GM12878 (cell line): Measurements from ENCODE around the gene GJC3. TPM values are rescaled to one million over a fixed set of nuclear protein-coding genes. Genes with fewer than 3 reads are reported as not detected.

Source experiments
- ATAC-seq: fragments of 200-7000 bp; cut with Tn5 transposase; 3 replicates; pipeline ENCODE4 v1.9.1; 2020; ENCODE audit warnings: mild to moderate bottlenecking, moderate library complexity
- BruUV-seq: library from RNA; stranded (reverse); fragments of 400-500 nt; replicated peaks from 2 replicates; lab custom pipeline; 2021; lab: Mats Ljungman, UMichigan
- CTCF ChIA-PET: fragments of 300-600 bp; sonication (Branson Sonifier 250); formaldehyde crosslinking; extraction: SDS; loops from one replicate; lab custom pipeline; 2021; ENCODE audit warnings: inconsistent platforms; lab: Yijun Ruan, JAX
- POLR2A ChIA-PET: fragments of 350-600 bp; formaldehyde crosslinking; extraction: SDS; loops from one replicate; lab custom pipeline; 2021; ENCODE audit warnings: inconsistent platforms; lab: Charles Lee
- RAD21 ChIA-PET: fragments of 300-600 bp; sonication (Branson Sonifier 250); formaldehyde crosslinking; loops from one replicate; lab custom pipeline; 2023; ENCODE audit warnings: antibody characterized with exemption; ENCODE audit not compliant: unreplicated experiment; lab: Charles Lee
- SMC1A ChIA-PET: fragments of 300-600 bp; sonication (Branson Sonifier 250); formaldehyde crosslinking; loops from one replicate; lab custom pipeline; 2023; ENCODE audit not compliant: unreplicated experiment, uncharacterized antibody; lab: Charles Lee
- DNase-seq: peaks from one replicate; pipeline ENCODE4 v3.0.0-alpha.2; 2011; ENCODE audit warnings: low read depth, low spot score
- FAIRE-seq: peaks from 3 replicates; lab custom pipeline; 2011; peaks lifted over from hg19 to GRCh38; lab: Jason Lieb, UNC
- H2AFZ ChIP-seq: 2 replicates; pipeline ENCODE4 v1.6.0; 2011; ENCODE audit warnings: low read depth, low read length, control low read depth; ENCODE audit not compliant: control insufficient read depth
- H3K27ac ChIP-seq: 2 replicates; pipeline ENCODE4 v1.5.1; 2011; ENCODE audit warnings: control low read depth; ENCODE audit not compliant: control insufficient read depth, insufficient read depth
- H3K27me3 ChIP-seq, 2 experiments: replicated peaks in 1 of 2; 2 replicates each; pipeline versions ENCODE4 v1.6.0 to v1.6.1; 2011; ENCODE audit warnings: low read length in 1 of 2; ENCODE audit not compliant: control insufficient read depth in 2 of 2, insufficient read depth in 2 of 2
- H3K36me3 ChIP-seq, 2 experiments: 2 replicates each; pipeline ENCODE4 v1.5.1; 2011; ENCODE audit warnings: low read length in 1 of 2; ENCODE audit not compliant: control insufficient read depth in 2 of 2, insufficient read depth in 2 of 2
- H3K4me1 ChIP-seq: 2 replicates; pipeline ENCODE4 v1.6.1; 2011; ENCODE audit warnings: mild to moderate bottlenecking, low read length, moderate library complexity, mixed read lengths; ENCODE audit not compliant: control insufficient read depth, insufficient read depth
- H3K4me2 ChIP-seq: 2 replicates; pipeline ENCODE4 v1.6.0; 2011; ENCODE audit warnings: control low read depth; ENCODE audit not compliant: control insufficient read depth, insufficient read depth
- H3K4me3 ChIP-seq: fragments of 200-600 bp; sonication (generic); 2 replicates; pipeline ENCODE4 v1.5.1; 2016
- H3K79me2 ChIP-seq: 2 replicates; pipeline ENCODE4 v1.6.0; 2011; ENCODE audit warnings: low read length; ENCODE audit not compliant: control insufficient read depth, insufficient read depth
- H3K9ac ChIP-seq: 2 replicates; pipeline ENCODE4 v1.8.0; 2011; ENCODE audit warnings: low read length, control low read depth, mixed read lengths; ENCODE audit not compliant: control insufficient read depth, insufficient read depth
- H3K9me3 ChIP-seq: replicated peaks from 3 replicates; pipeline ENCODE4 v1.5.1; 2011; ENCODE audit warnings: mild to moderate bottlenecking, low read length; ENCODE audit not compliant: control insufficient read depth, insufficient read depth
- H4K20me1 ChIP-seq: 2 replicates; pipeline ENCODE4 v1.6.0; 2011; ENCODE audit not compliant: control insufficient read depth, insufficient read depth
- BRCA1 ChIP-seq: IDR thresholded peaks from 2 replicates; pipeline ENCODE4 v1.6.1; 2011; ENCODE audit warnings: low read depth, low read length, improper control_type of control experiment
- CBX3 ChIP-seq: fragments of 200-600 bp; sonication (generic); IDR thresholded peaks from 2 replicates; pipeline ENCODE4 v1.6.1; 2016; ENCODE audit warnings: low read depth, borderline replicate concordance
- GABPA ChIP-seq: IDR thresholded peaks from 2 replicates; pipeline ENCODE4 v1.6.1; 2014; ENCODE audit warnings: antibody characterized with exemption, low read depth, mild to moderate bottlenecking, inconsistent platforms
- JUND ChIP-seq: IDR thresholded peaks from 2 replicates; pipeline ENCODE4 v1.6.1; 2012; ENCODE audit warnings: low read depth, mild to moderate bottlenecking, low read length, improper control_type of control experiment, moderate library complexity
- MTA3 ChIP-seq: IDR thresholded peaks from 2 replicates; pipeline ENCODE4 v1.6.1; 2012; ENCODE audit warnings: low read length, inconsistent platforms, borderline replicate concordance
- POLR2A ChIP-seq: IDR thresholded peaks from 2 replicates; pipeline ENCODE4 v1.6.1; 2011; ENCODE audit warnings: low read depth, mild to moderate bottlenecking, low read length
- RUNX3 ChIP-seq: IDR thresholded peaks from 2 replicates; pipeline ENCODE4 v1.6.1; 2012; ENCODE audit warnings: low read length, inconsistent platforms
- SPI1 ChIP-seq: IDR thresholded peaks from 2 replicates; pipeline ENCODE4 v1.6.1; 2011; ENCODE audit warnings: low read depth, mild to moderate bottlenecking, low read length, moderate library complexity, borderline replicate concordance; ENCODE audit not compliant: insufficient read depth
- ZBTB40 ChIP-seq: fragments of 450-650 bp; IDR thresholded peaks from 2 replicates; pipeline ENCODE4 v1.6.1; 2016; ENCODE audit warnings: mild to moderate bottlenecking, moderate library complexity, borderline replicate concordance
- WGBS: methylation state at CpG from one replicate; pipeline ENCODE4 v1.1.6; 2016; ENCODE audit warnings: low lambda C conversion rate; ENCODE audit not compliant: insufficient replicate concordance, insufficient coverage; ENCODE audit errors: missing lambda C conversion rate; 5-methylcytosine and 5-hydroxymethylcytosine counted together
- in situ Hi-C: fragments of 300-500 bp; cut with MboI; formaldehyde crosslinking; loops from 9 replicates; pipeline ENCODE4 v1.14.3; 2018; ENCODE audit warnings: mixed read lengths
- intact Hi-C: fragments of 100-400 bp; cut with micrococcal nuclease; formaldehyde crosslinking; loops from one replicate; pipeline ENCODE4 v1.14.2; 2022; ENCODE audit not compliant: unreplicated experiment
- polyA plus RNA-seq, 11 experiments: library from polyadenylated mRNA; depleted of rRNA in 4 of 11; unstranded in 6 of 11; stranded (reverse) in 5 of 11; fragments of >200 nt; fragmentation: Nextera tagmentation in 4 of 11; fragmentation: Illumina TruSeq in 1 of 11; extraction: Ambion mirVana in 4 of 11; extraction: Trizol in 1 of 11; gene quantifications; 1 replicate in 1 of 11; 2 replicates in 10 of 11; pipeline versions ENCODE4 v1.2.1 to v1.2.3, GENCODE V29; 2011 to 2016; ENCODE audit warnings: inconsistent platforms in 2 of 11, missing spikeins in 2 of 11, low read depth in 1 of 11
- total RNA-seq, 4 experiments: library from RNA; depleted of rRNA in 3 of 4; stranded (reverse); fragments of >200 nt in 3 of 4; fragmentation: Illumina TruSeq in 1 of 4; extraction: Trizol in 1 of 4; gene quantifications; 2 replicates each; pipeline versions ENCODE4 v1.2.1 to v1.2.3, GENCODE V29; 2013 to 2021

GJC3 gene
- total and polyA plus RNA-seq, 10 of the 15 experiments (the other 5 are each of a cell fraction or from before 2014, with no cell fraction given): 0.06 to 0.18 (median 0.09) TPM; not detected in 6

- H3K4me2 ChIP-seq: no peak overlapping the region
- FAIRE-seq (no peak), ATAC-seq (peak; percentile 81), DNase-seq (no peak)
- TF ChIP-seq POLR2A (0 out of 2 replicates have a peak, but pooled peaks have one; percentile 1), JUND (no peak), BRCA1 (no peak), RUNX3 (peak; percentile 34; the same call in 1 of the 2 replicates), GABPA (0 out of 2 replicates have a peak, but pooled peaks have one; percentile 40), MTA3 (no peak), CBX3 (no peak), ZBTB40 (peak; percentile 34; the same call in 1 of the 2 replicates), SPI1 (peak; percentile 29; the same call in 1 of the 2 replicates)
- no peak overlapping the region for H3K9ac ChIP-seq
- ChIA-PET RAD21 (no interaction called here), CTCF (interaction anchor here (1.0 kb wide), 1 partner anchor 16 kb away, joined by 3 read pairs; no protein-coding TSS in a partner anchor), SMC1A (no interaction called here), POLR2A (no interaction called here)
- peaks cover 5 to 22% of the 10 kb centered on the region in 2 experiments; a peak in 3 of 4 replicates for H3K36me3 ChIP-seq
- no peak overlapping the region for H3K4me3 ChIP-seq
- no peaks in the 10 kb centered on the region for H3K27me3 ChIP-seq
- no peaks in the 10 kb centered on the region for H3K9me3 ChIP-seq
- no peaks in the 10 kb centered on the region for H4K20me1 ChIP-seq
- H3K27ac ChIP-seq: no peak overlapping the region
- intact Hi-C loops (no loop called here), in situ Hi-C loops (no loop called here)
- WGBS: 86% methylated on average over 6 of the region's 6 CpGs
- peaks cover 8% of the 10 kb centered on the region for H3K4me1 ChIP-seq
- BruUV-seq: no TSS peak
- H2AFZ ChIP-seq: no peak overlapping the region
- no peaks in the 10 kb centered on the region for H3K79me2 ChIP-seq
Observed at GRCh38 chr7:99897322-99898022, 31.9 kb downstream of the GJC3 start.
